Right ventricle myocardium superior (tissue), 1 donor: Measurements from ENCODE around the gene TNFRSF25. TPM values are rescaled to one million over a fixed set of nuclear protein-coding genes. Genes with fewer than 3 reads are reported as not detected.
"Not testable (repeated sequence)": the region's sequence is repeated elsewhere in the genome, so short reads cannot be mapped to it uniquely, and the experiment has no call there.

Source experiments
- ATAC-seq: fragments of 200-7000 bp; cut with Tn5 transposase; one replicate; pipeline ENCODE4 v1.9.1; 2020; ENCODE audit warnings: mild to moderate bottlenecking; ENCODE audit not compliant: poor library complexity
- DNase-seq: peaks from one replicate; pipeline ENCODE4 v3.0.0-alpha.2; 2020
- intact Hi-C: fragments of 100-400 bp; cut with DNase I; formaldehyde crosslinking; loops from one replicate; pipeline ENCODE4 v1.11.2; 2022
- total RNA-seq: library from RNA; stranded (reverse); fragmentation: NEBNext Ultra II Directional; extraction: Animal tissue kit (Norgen Biotek cat#: 25700); gene quantifications from one replicate; pipeline ENCODE4 v1.2.1, GENCODE V29; 2021
- donor health status: DM: no; HTN: yes; CAD: no; lungs with severe emphysema.

The TNFRSF25 gene
- total RNA-seq, 1 donor from 2014 or later: 13.7 TPM

GRCh38 chr1:6445929-6446328, 20.0 kb downstream of the TNFRSF25 start:
- DNase-seq, ATAC-seq, intact Hi-C loops: not testable (repeated sequence)

GRCh38 chr1:6445062-6445763, 20.8 kb downstream of the TNFRSF25 start:
- intact Hi-C loops: no loop called here
- ATAC-seq (peak; percentile 61), DNase-seq (peak; percentile 67)

GRCh38 chr1:6444377-6444776, 21.6 kb downstream of the TNFRSF25 start:
- intact Hi-C loops: no loop called here
- ATAC-seq (no peak), DNase-seq (no peak)

GRCh38 chr1:6443339-6444115, 22.4 kb downstream of the TNFRSF25 start:
- intact Hi-C loops: no loop called here
- ATAC-seq: no peak

GRCh38 chr1:6441586-6441985, 24.4 kb downstream of the TNFRSF25 start:
- no peak for DNase-seq
- intact Hi-C loops: no loop called here
- no peak for ATAC-seq

More at GRCh38 chr1:6443339-6444115, 22.4 kb downstream of the TNFRSF25 start:
- DNase-seq: no peak

GRCh38 chr1:6440198-6441126, 25.5 kb downstream of the TNFRSF25 start:
- ATAC-seq: peak; percentile 31
- no peak for DNase-seq
- intact Hi-C loops: no loop called here

GRCh38 chr1:6438047-6438525, 27.9 kb downstream of the TNFRSF25 start:
- DNase-seq (no peak), ATAC-seq (peak; percentile 82)
- intact Hi-C loops: no loop called here

- DNase-seq, intact Hi-C loops: not testable (repeated sequence)
- peak; percentile 56 for ATAC-seq
These were observed 28.8 kb downstream of the TNFRSF25 start for GRCh38 chr1:6437012-6437700.

- ATAC-seq, intact Hi-C loops, DNase-seq: not testable (repeated sequence)
These were observed 29.7 kb downstream of the TNFRSF25 start for GRCh38 chr1:6436277-6436676.

GRCh38 chr1:6435547-6435946, 30.4 kb downstream of the TNFRSF25 start:
- ATAC-seq: no peak
- no peak for DNase-seq
- intact Hi-C loops: no loop called here

- DNase-seq (no peak), ATAC-seq (no peak)
- intact Hi-C loops: no loop called here
These were observed 30.8 kb downstream of the TNFRSF25 start for GRCh38 chr1:6435129-6435528.

- DNase-seq (no peak), ATAC-seq (no peak)
- intact Hi-C loops: no loop called here
These were observed 31.8 kb downstream of the TNFRSF25 start for GRCh38 chr1:6434186-6434585.

- DNase-seq, intact Hi-C loops, ATAC-seq: not testable (repeated sequence)
These were observed 34.1 kb downstream of the TNFRSF25 start for GRCh38 chr1:6431645-6432579.

- DNase-seq, intact Hi-C loops: not testable (repeated sequence)
- peak; percentile 21 for ATAC-seq
These were observed 36.1 kb downstream of the TNFRSF25 start for GRCh38 chr1:6429660-6430411.

GRCh38 chr1:6428453-6428852, 37.5 kb downstream of the TNFRSF25 start:
- ATAC-seq, intact Hi-C loops, DNase-seq: not testable (repeated sequence)
